ENCODE data around the gene DYNC1LI1.
"Not testable (repeated sequence)": the region's sequence is repeated elsewhere in the genome, so short reads cannot be mapped to it uniquely, and the experiment has no call there.

DYNC1LI1 gene

GRCh38 chr3:32591186-32591585, 20.5 kb upstream of the DYNC1LI1 start:
- TF ChIP-seq CTCF (IDR thresholded peaks at IDR 0.05; ENCODE audit: low read depth, low read length, missing control alignments): no peak
- no peak overlapping the region for H3K4me3 ChIP-seq (ENCODE audit: low read depth, low read length)
- no peak for DNase-seq (ENCODE audit: low read depth)

GRCh38 chr3:32586356-32586755, 15.7 kb upstream of the DYNC1LI1 start:
- DNase-seq (ENCODE audit: low read depth): no peak
- no peak overlapping the region for H3K4me3 ChIP-seq (ENCODE audit: low read depth, low read length)
- TF ChIP-seq CTCF (IDR thresholded peaks at IDR 0.05; ENCODE audit: low read depth, low read length, missing control alignments): no peak

- DNase-seq (ENCODE audit: low read depth): no peak
- H3K4me3 ChIP-seq (ENCODE audit: low read depth, low read length): no peak overlapping the region
- no peak for TF ChIP-seq CTCF (IDR thresholded peaks at IDR 0.05; ENCODE audit: low read depth, low read length, missing control alignments)
These were observed 14.0 kb upstream of the DYNC1LI1 start for GRCh38 chr3:32584660-32585059.

GRCh38 chr3:32583708-32584107, 13.1 kb upstream of the DYNC1LI1 start:
- H3K4me3 ChIP-seq (ENCODE audit: low read depth, low read length): no peak overlapping the region
- DNase-seq (ENCODE audit: low read depth): no peak
- TF ChIP-seq CTCF (IDR thresholded peaks at IDR 0.05; ENCODE audit: low read depth, low read length, missing control alignments): no peak

GRCh38 chr3:32578669-32579068, 8.0 kb upstream of the DYNC1LI1 start:
- H3K4me3 ChIP-seq (ENCODE audit: low read depth, low read length); DNase-seq (ENCODE audit: low read depth): not testable (repeated sequence)

GRCh38 chr3:32577581-32578556, 7.2 kb upstream of the DYNC1LI1 start:
- H3K4me3 ChIP-seq (ENCODE audit: low read depth, low read length): peak overlapping the region; percentile 16
- peak; percentile 62 for DNase-seq (ENCODE audit: low read depth)
- no peak for TF ChIP-seq CTCF (IDR thresholded peaks at IDR 0.05; ENCODE audit: low read depth, low read length, missing control alignments)

GRCh38 chr3:32577174-32577573, 6.5 kb upstream of the DYNC1LI1 start:
- H3K4me3 ChIP-seq (ENCODE audit: low read depth, low read length): no peak overlapping the region; the same call in 1 of the 2 replicates
- no peak for TF ChIP-seq CTCF (IDR thresholded peaks at IDR 0.05; ENCODE audit: low read depth, low read length, missing control alignments)
- DNase-seq (ENCODE audit: low read depth): no peak

Data from GM12864 (cell line).